Ishikawa (cell line): ENCODE data around the gene IGFALS.

Source experiments
- EGR1 ChIP-seq: IDR thresholded peaks from 2 replicates; pipeline ENCODE4 v1.6.1; 2012
- MAX ChIP-seq: IDR thresholded peaks from 2 replicates; pipeline ENCODE4 v1.6.1; 2012
- RAD21 ChIP-seq: IDR thresholded peaks from 2 replicates; pipeline ENCODE4 v1.6.1; 2012; ENCODE audit warnings: low read depth
- TCF12 ChIP-seq: IDR thresholded peaks from 2 replicates; pipeline ENCODE4 v1.6.1; 2012; ENCODE audit warnings: low read depth

GRCh38 chr16:1781758-1782407, 11.6 kb downstream of the IGFALS start:
- TF ChIP-seq TCF12 (no peak), EGR1 (no peak), MAX (peak; percentile 35), RAD21 (no peak)
